Cardiac fibroblast (primary cell): Measurements from ENCODE around the gene FANCD2OS.
"Not testable (repeated sequence)": the region's sequence is repeated elsewhere in the genome, so short reads cannot be mapped to it uniquely, and the experiment has no call there.

Experiments used
- DNase-seq, 2 donors: peaks; one replicate each; pipeline versions ENCODE4 v3.0.0 to v3.0.0-alpha.2; 2010; ENCODE audit warnings: low read depth in 2 of 2
- H3K4me3 ChIP-seq, 2 donors: replicated peaks in 1 of 2; 1 replicate in 1 of 2; 2 replicates in 1 of 2; pipeline ENCODE4 v1.5.1; 2011; ENCODE audit warnings: low read depth in 2 of 2, low read length in 2 of 2, mild to moderate bottlenecking in 2 of 2, moderate library complexity in 1 of 2
- CTCF ChIP-seq: IDR thresholded peaks from one replicate; pipeline ENCODE4 v1.5.1; 2011; ENCODE audit warnings: low read depth, mild to moderate bottlenecking, low read length, inconsistent platforms

FANCD2OS gene

GRCh38 chr3:10106919-10107318, 1.1 kb downstream of the FANCD2OS start:
- no peak overlapping the region for H3K4me3 ChIP-seq
- no peak for TF ChIP-seq CTCF
- no peak for DNase-seq

DNA sequence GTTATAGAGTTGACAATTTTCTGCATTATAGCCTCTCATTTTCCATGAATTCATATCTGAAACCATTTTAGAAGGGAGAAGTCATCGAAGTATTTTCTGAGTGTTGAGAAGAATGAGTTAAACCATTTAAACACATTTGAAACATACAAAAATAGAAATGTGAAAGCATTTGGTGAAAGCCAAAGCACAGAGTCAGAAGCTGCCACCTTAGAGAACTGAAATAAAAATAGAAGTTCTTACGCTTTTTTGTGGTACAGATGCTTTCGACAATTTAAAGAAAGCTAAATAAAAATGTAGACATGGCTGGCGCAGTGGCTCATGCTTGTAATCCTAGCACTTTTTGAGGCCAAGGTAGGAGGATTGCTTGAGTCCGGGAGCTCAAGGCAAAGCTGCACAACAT, 9.0 kb downstream of the FANCD2OS start:
- no peak for DNase-seq
- H3K4me3 ChIP-seq: no peak overlapping the region
- TF ChIP-seq CTCF: no peak

GRCh38 chr3:10093678-10094077, 14.4 kb downstream of the FANCD2OS start:
- H3K4me3 ChIP-seq: no peak overlapping the region
- no peak for DNase-seq
- TF ChIP-seq CTCF: no peak

DNA sequence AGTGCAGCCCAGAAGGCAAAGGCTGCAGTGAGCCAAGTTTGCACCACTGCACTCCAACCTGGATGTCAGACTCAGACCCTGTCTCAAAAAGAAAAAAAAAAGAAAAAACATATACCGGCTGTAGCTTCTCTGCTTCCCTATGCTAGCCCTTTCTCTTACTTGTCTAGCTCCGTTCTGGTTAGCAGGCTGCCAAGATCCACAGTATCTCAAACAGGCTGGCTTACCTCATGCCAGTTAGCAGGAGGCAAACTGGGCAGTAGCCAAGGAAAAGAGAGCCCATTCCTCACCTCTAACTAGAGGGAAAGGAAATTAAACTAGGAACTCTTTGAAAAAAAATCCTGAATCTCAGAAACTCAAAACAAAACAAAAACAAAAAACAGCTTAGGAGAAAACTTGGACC, 16.7 kb downstream of the FANCD2OS start:
- H3K4me3 ChIP-seq, DNase-seq: not testable (repeated sequence)

GRCh38 chr3:10090774-10091173, 17.3 kb downstream of the FANCD2OS start:
- DNase-seq: not testable (repeated sequence)

DNA sequence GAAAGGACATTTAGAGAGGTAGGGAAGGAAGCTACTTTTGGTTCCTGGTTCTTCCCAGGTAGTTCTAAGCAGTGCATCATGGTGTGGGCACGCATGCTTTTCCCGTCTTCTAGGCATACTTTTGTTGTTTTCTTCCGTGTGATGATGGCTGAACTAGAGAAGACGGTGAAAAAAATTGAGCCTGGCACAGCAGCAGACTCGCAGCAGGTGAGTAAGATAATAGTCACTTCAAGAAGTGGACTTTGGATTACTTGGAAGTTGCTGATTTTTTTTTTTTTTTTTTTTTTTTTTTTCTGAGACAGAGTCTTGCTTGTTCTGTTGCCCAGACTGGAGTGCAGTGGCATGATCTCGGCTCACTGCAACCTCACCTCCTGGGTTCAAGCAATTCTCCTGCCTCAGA, 17.9 kb downstream of the FANCD2OS start:
- no peak for TF ChIP-seq CTCF
- H3K4me3 ChIP-seq: no peak overlapping the region

More at GRCh38 chr3:10090774-10091173, 17.3 kb downstream of the FANCD2OS start:
- H3K4me3 ChIP-seq: not testable (repeated sequence)

GRCh38 chr3:10088256-10088655, 19.8 kb downstream of the FANCD2OS start:
- no peak overlapping the region for H3K4me3 ChIP-seq
- no peak for DNase-seq
- no peak for TF ChIP-seq CTCF

More for the DNA sequence above, 17.9 kb downstream of the FANCD2OS start:
- no peak for DNase-seq

GRCh38 chr3:10085738-10086137, 22.3 kb downstream of the FANCD2OS start:
- no peak overlapping the region for H3K4me3 ChIP-seq
- DNase-seq: no peak
- TF ChIP-seq CTCF: no peak
